Lower leg skin (tissue), 4 donors: ENCODE measurements around the gene MEST. TPM values are rescaled to one million over a fixed set of nuclear protein-coding genes. Genes with fewer than 3 reads are reported as not detected.

Experiments used
- DNase-seq, 2 donors: peaks; one replicate each; pipeline ENCODE4 v3.0.0-alpha.2; 2019; ENCODE audit warnings: low spot score in 2 of 2
- H3K4me3 ChIP-seq: fragments of 200-600 bp; sonication (generic); 2 replicates; pipeline ENCODE4 v1.5.1; 2017; ENCODE audit warnings: mild to moderate bottlenecking, low read depth; ENCODE audit not compliant: poor library complexity, severe bottlenecking
- CTCF ChIP-seq, 3 donors: fragments of 450-650 bp; IDR thresholded peaks; one replicate each; pipeline ENCODE4 v1.5.1; 2016; ENCODE audit warnings: antibody characterized with exemption in 3 of 3, mild to moderate bottlenecking in 3 of 3, moderate library complexity in 2 of 3
- POLR2A ChIP-seq, 2 donors: fragments of 450-650 bp; IDR thresholded peaks; one replicate each; pipeline ENCODE4 v1.6.1; 2016 to 2017; ENCODE audit warnings: antibody characterized with exemption in 2 of 2, mild to moderate bottlenecking in 1 of 2, moderate library complexity in 1 of 2
- WGBS, 2 donors: methylation state at CpG; one replicate each; pipeline ENCODE4 v1.1.5; 2018; 5-methylcytosine and 5-hydroxymethylcytosine counted together
- intact Hi-C: fragments of 100-400 bp; cut with DNase I; formaldehyde crosslinking; loops from one replicate; pipeline ENCODE4 v1.15.0; 2023; ENCODE audit warnings: low total_unique reads
- total RNA-seq, 4 donors: library from RNA; depleted of rRNA; stranded (reverse); fragments of >200 nt; gene quantifications; one replicate each; pipeline ENCODE4 v1.1.0, GENCODE V29; 2016

MEST gene
- total RNA-seq, 4 donors from 2014 or later: 0.79 to 6.8 (median 4.9) TPM

- TF ChIP-seq CTCF (IDR thresholded peaks at IDR 0.05) (no peak), POLR2A (IDR thresholded peaks at IDR 0.05) (no peak)
- DNase-seq: no peak
- WGBS, 2 donors: 74 to 86% methylated on average over 3 of the region's 3 CpGs
- intact Hi-C loops: no loop called here
- H3K4me3 ChIP-seq: no peak overlapping the region
These were observed 38.9 kb upstream of the MEST start for GRCh38 chr7:130452951-130453350.

GRCh38 chr7:130454959-130455358 is 36.9 kb upstream of the MEST start:
- TF ChIP-seq CTCF (IDR thresholded peaks at IDR 0.05) (no peak), POLR2A (IDR thresholded peaks at IDR 0.05) (no peak)
- intact Hi-C loops: no loop called here
- no peak for DNase-seq
- 64 to 68% methylated on average over 2 of the region's 2 CpGs for WGBS, 2 donors
- no peak overlapping the region for H3K4me3 ChIP-seq

- no peak for DNase-seq
- WGBS, 2 donors: 73 to 75% methylated on average over 2 of the region's 2 CpGs
- intact Hi-C loops: no loop called here
- no peak overlapping the region for H3K4me3 ChIP-seq
- TF ChIP-seq CTCF (IDR thresholded peaks at IDR 0.05) (no peak), POLR2A (IDR thresholded peaks at IDR 0.05) (no peak)
These were observed 33.6 kb upstream of the MEST start for GRCh38 chr7:130458257-130458656.

- no peak for DNase-seq
- H3K4me3 ChIP-seq: no peak overlapping the region
- intact Hi-C loops: no loop called here
- WGBS, 2 donors: 62 to 79% methylated on average over 2 of the region's 2 CpGs
- TF ChIP-seq CTCF (IDR thresholded peaks at IDR 0.05) (no peak), POLR2A (IDR thresholded peaks at IDR 0.05) (no peak)
These were observed 30.6 kb upstream of the MEST start for GRCh38 chr7:130461272-130461671.

GRCh38 chr7:130463553-130464434 is 28.1 kb upstream of the MEST start:
- 52 to 55% methylated on average over 4 of the region's 4 CpGs for WGBS, 2 donors
- TF ChIP-seq POLR2A (IDR thresholded peaks at IDR 0.05): no peak
- TF ChIP-seq CTCF (IDR thresholded peaks at IDR 0.05): no peak
- intact Hi-C loops: no loop called here
- no peak overlapping the region for H3K4me3 ChIP-seq
- no peak for DNase-seq
